Activated naive CD4-positive, alpha-beta T cell treated with anti-CD3 and anti-CD28 coated beads, Interleukin-2, amount 50 U/mL, for 72 hours (primary cell): ENCODE results near the gene USB1. TPM values are rescaled to one million over a fixed set of nuclear protein-coding genes. Genes with fewer than 3 reads are reported as not detected.

Source experiments
- ATAC-seq, 2 donors: fragments of 150-1000 bp; cut with Tn5 transposase; 2 replicates each; pipeline ENCODE4 v1.10.0; 2021; ENCODE audit warnings: mild to moderate bottlenecking in 2 of 2, moderate library complexity in 2 of 2
- DNase-seq, 2 donors: peaks; one replicate each; pipeline ENCODE4 v3.0.0; 2021 to 2022; ENCODE audit warnings: low spot score in 2 of 2
- H3K27ac Mint-ChIP-seq, 2 donors: one replicate each; pipeline ENCODE4 v1.8.0; 2022; ENCODE audit warnings: mild to moderate bottlenecking in 2 of 2, mixed read lengths in 2 of 2
- H3K36me3 Mint-ChIP-seq, 2 donors: one replicate each; pipeline ENCODE4 v1.8.0; 2022; ENCODE audit warnings: mixed read lengths in 2 of 2
- H3K9me3 Mint-ChIP-seq, 2 donors: one replicate each; pipeline ENCODE4 v1.8.0; 2022; ENCODE audit warnings: mixed read lengths in 2 of 2
- total RNA-seq, 2 donors: library from RNA; stranded (reverse); gene quantifications; one replicate each; pipeline ENCODE4 v1.2.3, GENCODE V29; 2022

The USB1 gene
- total RNA-seq, 2 donors from 2014 or later = 39.8 to 50.6 TPM

DNA sequence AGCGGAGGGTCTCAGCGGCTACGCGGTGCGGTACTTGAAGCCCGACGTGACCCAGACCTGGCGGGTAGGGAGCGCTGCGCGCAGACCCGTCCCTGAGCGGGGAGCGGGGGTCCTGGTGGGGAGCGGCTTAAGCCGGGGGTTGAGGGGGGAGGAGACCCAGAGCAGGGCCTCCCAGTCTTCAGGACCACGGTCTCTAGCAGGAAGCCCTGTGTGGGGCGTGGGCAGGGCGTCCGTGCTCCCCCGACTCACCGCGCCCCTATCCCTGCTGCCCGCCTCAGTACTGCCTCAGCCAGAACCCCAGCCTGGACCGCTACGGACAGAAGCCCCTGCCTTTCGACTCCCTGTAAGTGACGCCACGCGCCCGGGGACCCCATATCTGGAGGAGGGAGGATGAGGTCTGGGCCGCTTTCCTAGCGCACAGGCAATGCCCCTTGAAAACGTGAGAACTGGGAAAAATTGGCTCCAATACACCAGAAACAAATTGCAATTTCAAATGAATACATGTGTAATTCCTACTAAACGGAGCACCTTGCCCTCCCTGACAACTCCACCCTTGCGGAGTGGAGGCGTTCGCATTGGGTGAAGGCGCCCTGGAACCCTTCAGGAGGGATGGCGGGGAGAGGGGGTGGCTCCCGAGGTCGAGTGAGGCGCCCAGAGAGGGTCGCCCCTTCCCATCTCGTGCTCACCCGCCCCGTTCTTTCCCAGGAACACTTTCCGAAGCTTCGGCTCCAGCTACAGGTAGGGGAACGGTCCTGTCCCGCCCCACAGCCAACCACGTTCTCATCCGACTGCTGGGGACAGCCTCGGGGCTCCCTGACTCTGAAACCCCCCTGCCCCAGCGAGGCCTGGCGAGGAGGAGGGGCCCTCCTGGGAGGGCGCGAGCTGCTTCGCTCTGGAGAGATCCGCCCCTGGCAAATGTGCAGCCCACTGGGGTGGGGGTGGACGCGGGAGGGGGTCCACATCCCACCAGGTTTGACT lies 15.7 kb upstream of the USB1 start:
- ATAC-seq = peak; percentile 51 to 65
- H3K27ac Mint-ChIP-seq = peak overlapping the region; percentile 29 to 74
- no peak for DNase-seq
- no peaks in the 10 kb centered on the region for H3K9me3 Mint-ChIP-seq
- peaks cover 0 to 5% of the 10 kb centered on the region in 2 donors for H3K36me3 Mint-ChIP-seq

DNA sequence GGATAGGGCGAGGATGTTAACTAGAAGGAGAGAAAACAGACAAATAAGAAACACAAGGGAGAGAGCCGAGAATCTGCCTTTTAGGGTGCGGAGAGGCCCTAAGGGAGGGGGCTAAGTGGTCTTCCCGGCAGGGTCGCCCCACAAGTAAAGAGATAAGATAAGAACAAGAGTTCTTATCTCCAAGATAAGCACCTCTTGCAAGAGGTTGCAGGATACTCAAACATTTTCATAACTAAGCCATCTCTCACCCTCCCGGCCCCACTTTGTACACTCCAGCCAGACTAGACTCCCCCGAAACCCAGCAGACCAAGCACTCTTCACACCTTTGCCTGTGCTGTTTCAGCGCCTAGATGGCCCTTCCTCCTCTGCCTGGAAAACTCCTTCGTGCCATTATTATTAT lies 15.0 kb upstream of the USB1 start:
- no peaks in the 10 kb centered on the region for H3K9me3 Mint-ChIP-seq
- ATAC-seq (no peak), DNase-seq (no peak)
- no peak overlapping the region for H3K27ac Mint-ChIP-seq
- H3K36me3 Mint-ChIP-seq = peaks cover 0 to 5% of the 10 kb centered on the region in 2 donors

DNA sequence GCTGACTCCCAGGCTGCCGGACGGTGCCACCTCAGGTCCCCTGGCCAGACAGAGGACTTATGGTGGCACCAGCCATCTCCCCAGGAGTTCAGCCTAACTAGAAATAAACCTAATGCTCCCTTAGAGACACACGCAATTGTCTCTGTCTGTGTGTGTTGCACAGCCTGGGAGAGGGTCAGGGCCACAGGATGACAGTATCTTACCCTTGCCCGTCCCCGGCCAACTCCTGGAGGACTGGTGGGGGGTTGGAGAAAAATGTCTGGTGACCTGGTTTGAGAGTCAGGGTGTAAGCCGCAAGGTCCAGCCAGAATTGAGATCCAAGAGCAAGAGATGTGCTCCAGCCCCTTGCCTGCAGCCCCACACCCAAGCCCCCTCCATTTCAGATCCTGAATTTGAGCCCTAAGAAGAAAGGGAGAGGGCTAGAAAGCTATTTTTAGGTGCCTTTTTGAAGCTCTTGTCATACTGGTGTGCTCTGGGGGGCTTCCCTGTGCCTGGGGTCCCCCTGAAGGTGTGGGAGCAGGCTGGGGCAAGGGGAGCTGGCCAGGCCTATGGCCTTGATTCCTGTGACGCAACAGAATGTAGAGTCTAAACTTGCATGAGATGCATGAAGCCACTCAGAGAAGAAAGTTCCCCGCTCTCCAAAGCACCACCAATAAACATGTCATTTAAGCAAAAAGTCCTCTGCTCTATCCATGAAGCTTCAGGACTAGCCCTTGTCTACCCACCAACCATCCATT lies 13.6 kb upstream of the USB1 start:
- peaks cover 0 to 5% of the 10 kb centered on the region in 2 donors for H3K36me3 Mint-ChIP-seq
- no peaks in the 10 kb centered on the region for H3K9me3 Mint-ChIP-seq
- H3K27ac Mint-ChIP-seq = peak overlapping the region in 1 of 2 donors; percentile 72
- ATAC-seq (no peak), DNase-seq (no peak)

DNA sequence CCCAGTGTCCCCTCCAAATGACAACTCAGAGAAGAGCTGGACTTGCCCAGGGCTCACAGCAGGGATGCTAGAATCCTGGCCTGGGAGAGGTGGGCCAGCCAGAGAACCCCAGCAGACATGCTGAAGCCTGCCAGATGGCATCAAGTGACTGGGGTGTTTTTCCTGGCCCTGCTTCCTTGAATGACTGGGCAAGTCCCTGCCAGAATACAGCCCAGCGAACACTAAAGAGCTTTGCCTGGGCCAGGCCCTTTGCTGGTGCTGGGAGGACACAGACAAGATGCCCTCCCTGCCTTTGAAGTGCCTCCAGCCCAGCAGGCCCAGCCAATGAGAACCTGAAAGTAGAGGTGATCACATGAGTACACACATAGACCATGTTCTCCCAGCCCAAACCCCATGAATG lies 12.3 kb upstream of the USB1 start:
- Mint-ChIP-seq H3K27ac (no peak overlapping the region), H3K36me3 (peaks cover 0 to 5% of the 10 kb centered on the region in 2 donors), H3K9me3 (no peaks in the 10 kb centered on the region)
- ATAC-seq = no peak
- no peak for DNase-seq

DNA sequence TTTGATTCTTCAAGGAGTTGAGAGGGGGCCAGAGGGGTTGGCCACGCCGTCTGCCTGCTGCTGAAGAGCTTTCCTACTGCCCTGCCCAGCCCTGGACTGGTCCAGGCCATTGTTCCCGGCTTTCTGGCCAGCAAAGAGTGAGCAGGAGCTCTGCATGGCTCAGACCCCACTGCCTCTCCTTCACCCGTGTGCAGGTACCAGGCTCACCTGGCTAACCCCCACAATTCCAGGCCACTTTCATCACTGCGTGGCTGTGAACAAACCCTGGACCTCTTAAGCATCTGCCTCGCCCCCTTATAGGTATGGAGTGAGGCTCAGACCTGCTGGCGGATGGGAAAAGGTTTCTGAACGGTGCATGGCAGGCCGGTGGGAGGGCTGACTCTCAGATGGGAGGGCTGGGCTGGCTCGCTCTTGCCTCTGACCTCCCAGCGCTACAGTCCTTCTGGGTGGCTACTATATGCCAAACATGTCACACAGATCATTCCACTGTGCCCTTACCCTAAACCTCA lies 9.6 kb upstream of the USB1 start:
- Mint-ChIP-seq H3K36me3 (no peaks in the 10 kb centered on the region), H3K9me3 (no peaks in the 10 kb centered on the region), H3K27ac (no peak overlapping the region)
- DNase-seq = no peak
- ATAC-seq = no peak

DNA sequence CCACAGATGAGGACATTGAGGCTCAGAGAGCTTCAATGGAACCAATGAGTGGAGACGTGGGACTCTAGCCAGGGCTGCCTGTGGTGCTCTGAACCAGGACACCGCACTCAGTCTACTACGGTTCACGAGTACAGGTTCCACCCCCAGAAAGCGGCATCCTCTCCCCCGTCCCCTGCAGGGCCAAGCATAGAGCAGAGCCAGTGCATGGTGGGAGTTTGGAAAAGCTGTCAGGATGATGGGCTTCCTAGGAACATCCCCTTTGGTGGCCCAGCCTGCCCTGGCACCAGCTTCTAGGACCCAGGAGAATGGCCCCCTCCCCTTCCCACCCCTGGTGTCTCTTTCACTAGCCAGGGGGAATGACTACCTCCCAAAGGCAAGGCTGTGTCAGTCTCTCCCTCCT lies 9.1 kb upstream of the USB1 start:
- DNase-seq (no peak), ATAC-seq (no peak)
- no peaks in the 10 kb centered on the region for H3K9me3 Mint-ChIP-seq
- peak overlapping the region; percentile 7 to 83 for H3K27ac Mint-ChIP-seq
- no peaks in the 10 kb centered on the region for H3K36me3 Mint-ChIP-seq

DNA sequence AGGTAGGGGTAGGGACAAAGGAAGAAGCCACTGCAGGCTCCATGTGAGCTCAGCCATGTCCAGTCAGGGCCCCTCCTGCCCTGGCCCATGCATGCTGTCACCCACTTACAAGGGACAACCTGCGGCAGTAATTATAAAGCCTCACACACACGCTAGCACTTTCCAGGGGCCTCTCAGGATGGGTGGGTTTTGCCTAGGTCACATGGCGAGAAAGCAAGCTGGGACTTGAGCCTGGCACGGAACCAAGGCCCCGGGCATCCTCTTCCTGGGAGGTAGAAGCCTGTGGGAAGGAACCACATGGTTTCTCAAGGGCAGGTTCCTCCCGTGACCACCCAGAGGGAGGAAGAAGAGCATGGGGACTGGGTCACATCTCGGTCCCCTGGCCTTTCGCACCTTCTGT lies 7.8 kb upstream of the USB1 start:
- Mint-ChIP-seq H3K36me3 (no peaks in the 10 kb centered on the region), H3K27ac (peak overlapping the region in 1 of 2 donors; percentile 83), H3K9me3 (no peaks in the 10 kb centered on the region)
- ATAC-seq (no peak), DNase-seq (no peak)

DNA sequence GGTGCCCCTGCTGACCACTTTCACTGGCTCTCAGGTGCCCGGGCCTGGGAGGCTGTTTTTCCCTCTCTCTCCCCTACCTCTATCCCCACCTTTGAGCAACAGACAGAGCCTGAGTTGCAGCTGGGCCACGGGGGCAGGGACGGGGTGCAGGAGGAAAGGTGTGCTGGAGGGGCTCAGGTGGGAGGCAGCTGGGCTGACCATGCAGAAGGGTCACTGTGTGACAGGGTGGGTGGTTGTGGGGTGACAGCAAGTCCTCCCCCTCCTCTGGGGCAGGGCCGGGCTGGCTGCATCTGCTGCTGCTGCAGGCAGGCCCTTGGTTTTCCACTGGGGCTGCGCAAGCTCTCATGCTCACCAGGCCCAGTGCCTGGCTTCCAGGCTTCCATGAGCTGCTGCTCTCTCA lies 7.3 kb upstream of the USB1 start:
- DNase-seq = no peak
- no peaks in the 10 kb centered on the region for H3K9me3 Mint-ChIP-seq
- H3K27ac Mint-ChIP-seq = peak overlapping the region in 1 of 2 donors; percentile 64
- H3K36me3 Mint-ChIP-seq = no peaks in the 10 kb centered on the region
- ATAC-seq = no peak

DNA sequence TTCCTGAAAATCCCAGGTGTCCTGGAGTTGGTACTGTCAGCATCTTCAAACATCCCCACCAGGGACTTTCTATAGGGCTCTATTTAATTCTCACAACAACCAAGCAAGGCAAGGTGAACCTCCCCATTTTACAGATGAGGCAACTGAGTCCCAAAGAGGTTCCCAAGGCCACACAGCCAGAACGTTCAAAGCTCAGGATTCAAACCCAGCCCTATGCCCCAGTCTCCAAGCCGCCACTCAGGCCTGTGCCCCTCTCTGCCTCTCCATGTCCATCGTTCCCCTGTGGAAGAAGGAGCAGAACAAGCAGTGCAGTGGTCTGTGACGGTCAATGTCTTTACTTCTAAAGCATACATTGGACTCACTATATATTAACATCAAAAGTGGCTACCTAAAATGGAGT lies 6.8 kb upstream of the USB1 start:
- no peak for DNase-seq
- no peak for ATAC-seq
- Mint-ChIP-seq H3K27ac (peak overlapping the region in 1 of 2 donors; percentile 64), H3K9me3 (no peaks in the 10 kb centered on the region), H3K36me3 (no peaks in the 10 kb centered on the region)

DNA sequence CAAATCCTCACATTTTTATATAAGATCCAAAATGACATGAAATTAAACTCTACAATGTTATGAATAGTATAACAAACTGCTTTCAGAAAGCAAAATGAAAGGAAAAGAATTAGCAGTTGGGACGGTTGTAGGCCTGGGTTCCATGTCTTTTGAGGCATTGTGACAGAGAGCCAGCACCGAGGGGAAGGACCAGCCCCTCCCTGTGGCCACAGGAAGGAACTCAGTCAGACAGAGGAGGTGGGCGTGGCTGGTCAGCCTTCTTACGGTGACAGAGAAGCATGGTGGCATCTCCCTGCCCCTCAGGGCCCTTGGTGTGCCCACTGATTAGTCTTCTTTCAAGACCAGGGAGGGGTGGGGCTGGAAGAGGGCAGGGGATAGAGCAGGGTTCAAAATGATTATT lies 6.4 kb upstream of the USB1 start:
- Mint-ChIP-seq H3K9me3 (no peaks in the 10 kb centered on the region), H3K36me3 (no peaks in the 10 kb centered on the region), H3K27ac (peak overlapping the region; percentile 64 to 90)
- DNase-seq (no peak), ATAC-seq (peak in 1 of 2 donors; percentile 29)

DNA sequence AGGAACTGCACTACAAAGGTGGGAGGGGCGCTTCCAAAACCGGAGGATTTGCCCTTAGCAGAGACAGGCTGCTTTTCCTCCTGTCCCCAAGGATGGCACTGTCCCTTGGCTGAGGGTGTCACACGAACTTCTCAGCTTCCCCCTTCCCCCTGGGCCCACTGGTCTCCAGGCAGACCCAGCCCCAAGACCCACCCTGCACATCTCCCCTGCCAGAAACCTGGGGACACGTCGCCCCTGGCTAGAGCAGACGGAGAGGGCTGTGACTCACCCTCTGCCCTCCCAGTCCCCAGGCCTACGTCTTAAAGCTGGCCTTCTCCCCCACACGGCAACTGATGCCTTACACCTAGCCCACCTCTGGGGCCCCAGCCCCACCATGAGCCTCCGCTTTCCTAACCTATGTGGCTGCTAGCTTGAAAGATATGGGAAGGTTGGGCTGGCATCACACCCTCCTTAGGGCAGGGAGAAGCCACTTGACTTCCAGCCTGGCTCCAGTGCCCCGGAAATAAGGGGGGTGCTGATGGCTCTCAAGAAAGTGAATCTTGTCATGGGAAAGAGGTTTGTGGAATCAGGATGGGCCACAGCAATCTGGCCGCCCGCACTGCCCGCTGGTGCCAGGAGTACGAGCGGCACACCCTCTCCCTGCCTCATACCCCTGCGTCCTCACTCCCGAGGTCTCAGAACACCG lies 5.3 kb upstream of the USB1 start:
- DNase-seq (no peak), ATAC-seq (no peak)
- Mint-ChIP-seq H3K9me3 (no peaks in the 10 kb centered on the region), H3K36me3 (no peaks in the 10 kb centered on the region), H3K27ac (peak overlapping the region in 1 of 2 donors; percentile 44)

DNA sequence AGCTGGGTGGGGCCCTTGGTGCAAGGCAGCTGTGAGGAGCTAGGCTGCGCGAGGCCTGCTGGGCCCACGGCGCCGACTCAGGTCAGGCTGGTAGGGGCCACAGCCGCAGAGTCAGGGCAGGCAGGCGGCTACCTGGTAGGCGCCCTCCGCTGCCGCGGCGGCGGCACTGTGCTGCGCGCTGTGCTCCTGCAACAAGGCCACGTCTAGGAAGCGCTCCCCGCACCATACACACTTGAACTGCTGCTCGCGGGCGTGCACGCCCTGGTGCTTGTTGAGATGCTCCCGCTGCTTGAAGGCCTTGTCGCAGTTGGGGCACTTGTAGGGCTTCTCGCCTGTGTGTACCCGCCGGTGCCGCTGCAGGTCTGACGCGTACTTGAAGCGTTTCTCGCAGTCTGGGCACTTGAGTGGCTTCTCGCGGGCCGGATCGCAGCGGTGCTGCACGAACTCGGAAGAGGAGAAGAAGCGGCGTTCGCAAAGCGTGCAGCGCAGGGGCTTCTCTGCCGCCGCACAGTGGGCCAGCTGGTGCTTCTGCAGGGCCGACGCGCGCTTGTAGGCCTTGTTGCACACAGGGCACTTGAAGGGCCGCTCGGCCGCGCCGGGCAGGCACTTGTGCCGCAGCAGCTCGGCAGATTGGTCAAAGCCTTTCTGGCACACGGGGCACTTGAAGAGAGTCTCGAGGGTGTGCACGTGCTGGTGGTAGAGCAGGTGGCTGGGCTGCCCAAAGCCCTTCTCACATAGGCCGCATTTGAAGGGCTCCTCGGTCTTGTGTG lies 4.6 kb upstream of the USB1 start:
- no peaks in the 10 kb centered on the region for H3K36me3 Mint-ChIP-seq
- no peak for DNase-seq
- no peak for ATAC-seq
- H3K9me3 Mint-ChIP-seq = no peaks in the 10 kb centered on the region
- H3K27ac Mint-ChIP-seq = no peak overlapping the region

DNA sequence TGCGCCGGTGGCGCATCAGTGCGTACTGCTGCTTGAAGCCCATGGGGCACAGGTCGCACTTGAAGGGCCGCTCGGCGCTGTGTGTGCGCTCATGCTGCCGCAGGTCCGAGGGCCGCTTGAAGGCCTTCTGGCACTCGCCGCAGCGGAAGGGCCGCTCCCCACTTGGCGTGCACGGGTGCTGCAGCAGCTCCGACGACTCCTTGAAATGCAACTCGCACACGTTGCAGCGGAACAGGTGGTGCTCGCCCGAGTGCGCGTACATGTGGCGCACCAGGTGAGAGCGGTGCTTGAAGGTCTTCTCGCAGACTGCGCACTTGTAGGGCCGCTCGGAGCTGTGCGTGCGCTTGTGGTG lies 4.1 kb upstream of the USB1 start:
- H3K9me3 Mint-ChIP-seq = no peaks in the 10 kb centered on the region
- no peaks in the 10 kb centered on the region for H3K36me3 Mint-ChIP-seq
- DNase-seq = no peak
- no peak overlapping the region for H3K27ac Mint-ChIP-seq
- no peak for ATAC-seq

DNA sequence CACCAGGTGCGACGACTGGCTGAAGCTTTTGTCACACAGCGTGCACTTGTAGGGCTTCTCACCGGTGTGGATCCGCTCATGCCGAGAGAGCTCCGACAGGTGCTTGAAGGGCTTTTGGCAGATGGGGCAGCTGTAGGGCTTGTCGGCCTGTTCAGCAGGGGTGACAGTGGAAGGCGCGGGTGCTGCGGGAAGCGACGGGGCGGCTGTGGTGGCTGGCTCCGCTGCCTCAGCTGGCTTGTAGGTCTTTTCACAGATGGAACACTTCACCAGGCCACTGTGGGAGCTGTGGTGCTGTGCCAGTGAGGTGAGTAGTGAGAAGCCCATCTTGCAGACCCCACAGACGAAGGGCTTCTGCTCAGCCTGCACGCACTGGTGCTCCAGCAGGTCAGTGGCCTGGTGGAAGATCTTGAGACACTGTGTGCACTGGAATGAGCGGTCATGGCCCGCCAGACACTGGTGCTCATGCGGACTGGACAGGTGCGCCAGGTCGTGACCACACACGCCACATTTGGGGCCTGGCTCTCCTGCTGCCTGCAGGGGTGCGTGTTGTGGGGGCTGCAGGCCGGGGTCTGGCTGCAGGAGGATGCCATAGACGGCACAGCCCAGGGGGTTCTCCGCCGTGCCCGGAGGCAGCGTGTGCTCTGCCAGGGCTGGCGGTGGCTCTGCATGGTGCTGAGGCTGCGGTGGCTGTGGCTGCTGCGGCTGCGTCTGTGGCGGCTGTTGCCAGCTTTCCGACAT lies 3.5 kb upstream of the USB1 start:
- no peaks in the 10 kb centered on the region for H3K9me3 Mint-ChIP-seq
- DNase-seq (no peak), ATAC-seq (no peak)
- H3K36me3 Mint-ChIP-seq = no peaks in the 10 kb centered on the region
- H3K27ac Mint-ChIP-seq = peak overlapping the region in 1 of 2 donors; percentile 38

DNA sequence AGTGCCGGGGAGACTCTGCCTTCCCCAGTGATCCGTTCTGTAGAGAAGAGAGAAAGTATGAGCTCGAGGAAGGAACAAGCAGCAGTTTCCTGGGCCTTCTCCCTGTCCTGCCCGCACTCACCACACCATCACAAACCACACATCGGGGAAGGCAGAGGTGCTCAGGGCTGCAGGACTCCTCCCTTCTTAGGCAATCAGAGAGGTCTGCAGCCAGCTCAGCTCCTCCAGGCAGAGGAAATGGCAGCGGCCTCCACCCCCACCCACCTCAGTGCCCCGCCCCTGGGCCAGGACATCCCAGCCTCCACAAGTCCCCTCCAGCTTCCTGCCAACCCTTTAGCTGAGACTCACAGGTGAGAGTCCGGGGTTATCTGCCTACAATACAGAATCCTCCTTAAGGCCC lies 2.7 kb upstream of the USB1 start:
- Mint-ChIP-seq H3K27ac (peak overlapping the region; percentile 56 to 66), H3K9me3 (no peaks in the 10 kb centered on the region), H3K36me3 (no peaks in the 10 kb centered on the region)
- peak; percentile 24 to 46 for ATAC-seq
- peak; percentile 35 to 73 for DNase-seq

DNA sequence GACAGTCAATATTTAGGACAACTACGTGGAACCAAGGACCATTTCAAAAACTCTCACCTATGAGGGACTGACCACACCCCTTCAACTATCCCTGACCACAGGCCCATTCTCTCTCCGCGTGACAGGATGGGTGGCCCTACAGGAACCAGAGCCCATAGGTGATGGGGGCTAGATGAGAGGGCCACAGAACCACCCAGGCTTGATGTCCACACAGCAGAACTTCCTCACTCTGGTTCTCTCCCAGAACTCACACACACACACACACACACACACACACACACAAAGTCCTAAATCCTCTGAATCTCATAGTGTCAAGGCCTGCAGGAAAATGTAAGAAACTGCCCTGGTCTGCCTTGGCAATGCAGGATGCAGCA lies 2.2 kb upstream of the USB1 start:
- no peak for DNase-seq
- Mint-ChIP-seq H3K36me3 (no peaks in the 10 kb centered on the region), H3K27ac (peak overlapping the region; percentile 66 to 77), H3K9me3 (no peaks in the 10 kb centered on the region)
- ATAC-seq = no peak
